ENCODE measurements around the gene KRTAP9-2. TPM values are rescaled to one million over a fixed set of nuclear protein-coding genes. Genes with fewer than 3 reads are reported as not detected.
"Not testable (repeated sequence)": the region's sequence is repeated elsewhere in the genome, so short reads cannot be mapped to it uniquely, and the experiment has no call there.

KRTAP9-2 gene
- total RNA-seq, 4 donors from 2014 or later, result not detected

GRCh38 chr17:41263212-41263611 lies 36.8 kb downstream of the KRTAP9-2 start:
- DNase-seq, result no peak
- Histone ChIP-seq H3K27me3 (no peaks in the 10 kb centered on the region), H3K36me3 (no peaks in the 10 kb centered on the region), H3K9me3 (no peaks in the 10 kb centered on the region), H3K27ac (no peak overlapping the region), H3K4me1 (no peaks in the 10 kb centered on the region), H3K4me3 (replicated peaks in 1 of 3) (no peak overlapping the region)
- TF ChIP-seq POLR2A (IDR thresholded peaks at IDR 0.05), result no peak
- TF ChIP-seq CTCF (IDR thresholded peaks at IDR 0.05), result no peak
- 64 to 90% methylated on average over 2 of the region's 2 CpGs for WGBS, 2 donors
- intact Hi-C loops (cut with DNase I), result no loop called here

GRCh38 chr17:41264599-41264998 lies 38.2 kb downstream of the KRTAP9-2 start:
- intact Hi-C loops (cut with DNase I), result no loop called here

GRCh38 chr17:41265078-41265477 lies 38.6 kb downstream of the KRTAP9-2 start, which contains the start of gene KRTAP9-6:
Gene KRTAP9-6 (plus strand): TSS chr17:41265378. CDS start chr17:41265378, 0 bp downstream.
- Histone ChIP-seq H3K36me3 (no peaks in the 10 kb centered on the region), H3K27me3 (no peaks in the 10 kb centered on the region), H3K4me1 (no peaks in the 10 kb centered on the region), H3K4me3 (replicated peaks in 1 of 3) (no peak within 1 kb of the TSS), H3K9me3 (no peaks in the 10 kb centered on the region), H3K27ac (no peak within 1 kb of the TSS)
- 52 to 59% methylated on average over 2 of the region's 2 CpGs for WGBS, 2 donors
- DNase-seq, result no peak
- TF ChIP-seq POLR2A (IDR thresholded peaks at IDR 0.05) (no peak), CTCF (IDR thresholded peaks at IDR 0.05) (no peak)
- intact Hi-C loops (cut with DNase I), result no loop called here

More at GRCh38 chr17:41264599-41264998, 38.2 kb downstream of the KRTAP9-2 start:
- 36 to 47% methylated on average over 3 of the region's 3 CpGs for whole genome bisulfite sequencing, 2 donors
- Histone ChIP-seq H3K4me3 (replicated peaks in 1 of 3) (no peak overlapping the region), H3K27me3 (no peaks in the 10 kb centered on the region), H3K27ac (no peak overlapping the region), H3K4me1 (no peaks in the 10 kb centered on the region), H3K36me3 (no peaks in the 10 kb centered on the region), H3K9me3 (no peaks in the 10 kb centered on the region)
- TF ChIP-seq POLR2A (IDR thresholded peaks at IDR 0.05) (no peak), CTCF (IDR thresholded peaks at IDR 0.05) (no peak)
- DNase-seq, result no peak

- intact Hi-C loops (cut with DNase I), result no loop called here
- TF ChIP-seq POLR2A (IDR thresholded peaks at IDR 0.05) (no peak), CTCF (IDR thresholded peaks at IDR 0.05) (no peak)
- Histone ChIP-seq H3K4me3 (replicated peaks in 1 of 3) (no peak overlapping the region), H3K27ac (no peak overlapping the region), H3K36me3 (no peaks in the 10 kb centered on the region), H3K27me3 (no peaks in the 10 kb centered on the region), H3K9me3 (no peaks in the 10 kb centered on the region), H3K4me1 (no peaks in the 10 kb centered on the region)
- no peak for DNase-seq
- no CpG with 5 or more reads among the region's 3 CpGs for WGBS, 2 donors
These were observed 41.3 kb downstream of the KRTAP9-2 start for GRCh38 chr17:41267711-41268110.

- H3K27me3 ChIP-seq; H3K4me1 ChIP-seq; H3K9me3 ChIP-seq; H3K27ac ChIP-seq; intact Hi-C loops (cut with DNase I); H3K4me3 ChIP-seq (replicated peaks in 1 of 3); H3K36me3 ChIP-seq; DNase-seq: not testable (repeated sequence)
- no CpG with 5 or more reads among the region's 1 CpG for WGBS, 2 donors
These were observed 44.9 kb downstream of the KRTAP9-2 start for GRCh38 chr17:41271323-41271722.

- Histone ChIP-seq H3K9me3 (no peaks in the 10 kb centered on the region), H3K36me3 (no peaks in the 10 kb centered on the region), H3K27ac (no peak overlapping the region), H3K4me1 (no peaks in the 10 kb centered on the region), H3K27me3 (no peaks in the 10 kb centered on the region), H3K4me3 (replicated peaks in 1 of 3) (no peak overlapping the region)
- TF ChIP-seq POLR2A (IDR thresholded peaks at IDR 0.05) (no peak), CTCF (IDR thresholded peaks at IDR 0.05) (no peak)
- DNase-seq, result no peak
- no CpG with 5 or more reads among the region's 1 CpG for WGBS, 2 donors
- intact Hi-C loops (cut with DNase I), result no loop called here
These were observed 45.4 kb downstream of the KRTAP9-2 start for GRCh38 chr17:41271858-41272257.

- H3K4me1 ChIP-seq; DNase-seq; H3K36me3 ChIP-seq; H3K9me3 ChIP-seq; H3K27ac ChIP-seq; H3K27me3 ChIP-seq; H3K4me3 ChIP-seq (replicated peaks in 1 of 3); intact Hi-C loops (cut with DNase I): not testable (repeated sequence)
- WGBS, 2 donors, result 67 to 100% methylated on average over 1 to 3 of the region's 3 CpGs
These were observed 49.3 kb downstream of the KRTAP9-2 start, which contains the start of gene KRTAP9-7 for GRCh38 chr17:41275648-41276190. Gene KRTAP9-7 (plus strand): TSS chr17:41275698. CDS start chr17:41275698, 0 bp downstream.
